Astrocyte (in vitro differentiated cells and primary cell): Measurements from ENCODE around the gene BMP4. TPM values are rescaled to one million over a fixed set of nuclear protein-coding genes. Genes with fewer than 3 reads are reported as not detected.

Experiments used
- DNase-seq: peaks from one replicate; pipeline ENCODE4 v3.0.0-alpha.2; 2010; ENCODE audit warnings: low read depth
- FAIRE-seq: peaks from 2 replicates; lab custom pipeline; 2011; peaks lifted over from hg19 to GRCh38; lab: Jason Lieb, UNC
- H2AFZ ChIP-seq: 2 replicates; pipeline ENCODE4 v1.6.0; 2012; ENCODE audit warnings: low read depth, low read length, inconsistent platforms
- H3K27ac ChIP-seq: 2 replicates; pipeline ENCODE4 v1.5.1; 2011; ENCODE audit warnings: low read depth, low read length, inconsistent platforms
- H3K27me3 ChIP-seq: 2 replicates; pipeline ENCODE4 v1.6.0; 2011; ENCODE audit warnings: low read length, inconsistent platforms; ENCODE audit not compliant: insufficient read depth
- H3K36me3 ChIP-seq: 2 replicates; pipeline ENCODE4 v1.5.1; 2011; ENCODE audit warnings: low read length, inconsistent platforms; ENCODE audit not compliant: insufficient read depth
- H3K4me1 ChIP-seq: 2 replicates; pipeline ENCODE4 v1.5.1; 2011; ENCODE audit warnings: low read length, inconsistent platforms; ENCODE audit not compliant: insufficient read depth
- H3K4me2 ChIP-seq: 2 replicates; pipeline ENCODE4 v1.6.0; 2012; ENCODE audit warnings: low read length, inconsistent platforms
- H3K4me3 ChIP-seq: 2 replicates; pipeline ENCODE4 v1.5.1; 2011; ENCODE audit warnings: low read depth, mild to moderate bottlenecking, low read length, inconsistent platforms; ENCODE audit not compliant: insufficient read depth
- H3K79me2 ChIP-seq: 2 replicates; pipeline ENCODE4 v1.6.0; 2012; ENCODE audit warnings: mild to moderate bottlenecking, low read length, inconsistent platforms; ENCODE audit not compliant: insufficient read depth
- H3K9ac ChIP-seq: 2 replicates; pipeline ENCODE4 v1.6.0; 2012; ENCODE audit warnings: mild to moderate bottlenecking, low read length, inconsistent platforms
- H3K9me3 ChIP-seq: 2 replicates; pipeline ENCODE4 v1.5.1; 2012; ENCODE audit warnings: low read depth, mild to moderate bottlenecking, low read length, inconsistent platforms; ENCODE audit not compliant: insufficient read depth
- H4K20me1 ChIP-seq: 2 replicates; pipeline ENCODE4 v1.6.0; 2012; ENCODE audit warnings: low read length, inconsistent platforms; ENCODE audit not compliant: insufficient read depth
- H3K27ac Mint-ChIP-seq: one replicate; pipeline ENCODE4 v1.8.0; 2021; ENCODE audit warnings: mild to moderate bottlenecking, mixed read lengths; ENCODE audit not compliant: unreplicated experiment
- H3K27me3 Mint-ChIP-seq: one replicate; pipeline ENCODE4 v1.8.0; 2021; ENCODE audit warnings: low read depth, mixed read lengths; ENCODE audit not compliant: unreplicated experiment
- H3K36me3 Mint-ChIP-seq: one replicate; pipeline ENCODE4 v1.8.0; 2021; ENCODE audit warnings: low read depth, mixed read lengths; ENCODE audit not compliant: unreplicated experiment
- H3K4me1 Mint-ChIP-seq: one replicate; pipeline ENCODE4 v1.8.0; 2021; ENCODE audit warnings: low read depth, mixed read lengths; ENCODE audit not compliant: unreplicated experiment
- H3K4me3 Mint-ChIP-seq: one replicate; pipeline ENCODE4 v1.8.0; 2021; ENCODE audit warnings: mild to moderate bottlenecking, moderate library complexity, mixed read lengths; ENCODE audit not compliant: unreplicated experiment
- H3K9me3 Mint-ChIP-seq: one replicate; pipeline ENCODE4 v1.8.0; 2021; ENCODE audit warnings: mild to moderate bottlenecking, mixed read lengths; ENCODE audit not compliant: unreplicated experiment
- CTCF ChIP-seq: IDR thresholded peaks from 2 replicates; pipeline ENCODE4 v1.5.1; 2011; ENCODE audit warnings: low read depth, mild to moderate bottlenecking, inconsistent platforms, low read length, moderate library complexity; ENCODE audit not compliant: insufficient read depth
- EZH2 ChIP-seq: IDR thresholded peaks from 2 replicates; pipeline ENCODE4 v1.6.1; 2012; ENCODE audit warnings: mild to moderate bottlenecking, low read length, inconsistent platforms; ENCODE audit not compliant: insufficient read depth
- total RNA-seq: library from RNA; stranded (reverse); gene quantifications from 2 replicates; pipeline ENCODE4 v1.2.1, GENCODE V29; 2021

Gene BMP4
- total RNA-seq, 1 donor from 2014 or later, result 27.2 TPM

- Histone ChIP-seq H3K79me2 (peaks cover 8% of the 10 kb centered on the region), H3K4me2 (peak overlapping the region; percentile 89), H3K9me3 (no peaks in the 10 kb centered on the region), H3K27ac (no peak overlapping the region), H3K9ac (peak overlapping the region; percentile 71), H3K4me1 (peaks cover 32% of the 10 kb centered on the region), H3K27me3 (peaks cover 56% of the 10 kb centered on the region), H4K20me1 (peaks cover 34% of the 10 kb centered on the region), H3K36me3 (no peaks in the 10 kb centered on the region), H3K4me3 (peak overlapping the region; percentile 69), H2AFZ (peak overlapping the region; percentile 71)
- no peak for TF ChIP-seq EZH2
- TF ChIP-seq CTCF, result no peak
- H3K4me3 Mint-ChIP-seq, result peak overlapping the region; percentile 89
- H3K36me3 Mint-ChIP-seq, result peaks cover 16% of the 10 kb centered on the region
- H3K27ac Mint-ChIP-seq, result peak overlapping the region; percentile 89
- H3K27me3 Mint-ChIP-seq, result peaks cover 49% of the 10 kb centered on the region
- H3K9me3 Mint-ChIP-seq, result peaks cover 3% of the 10 kb centered on the region
- FAIRE-seq (no peak), DNase-seq (no peak)
- H3K4me1 Mint-ChIP-seq, result peaks cover 10% of the 10 kb centered on the region
These were observed 4.1 kb downstream of the BMP4 start for GRCh38 chr14:53952533-53952932.

- peak overlapping the region; percentile 37 for H3K27ac Mint-ChIP-seq
These were observed 4.9 kb downstream of the BMP4 start for GRCh38 chr14:53951627-53952303.

More at GRCh38 chr14:53951627-53952303, 4.9 kb downstream of the BMP4 start:
- TF ChIP-seq CTCF, result no peak
- TF ChIP-seq EZH2, result no peak
- peaks cover 55% of the 10 kb centered on the region for H3K27me3 Mint-ChIP-seq
- peaks cover 10% of the 10 kb centered on the region for H3K4me1 Mint-ChIP-seq
- no peak overlapping the region for H3K27ac ChIP-seq
- H3K9ac ChIP-seq, result peak overlapping the region; percentile 71
- H3K36me3 ChIP-seq, result no peaks in the 10 kb centered on the region
- peaks cover 64% of the 10 kb centered on the region for H3K27me3 ChIP-seq
- H3K79me2 ChIP-seq, result peaks cover 8% of the 10 kb centered on the region
- peak overlapping the region; percentile 53 for H2AFZ ChIP-seq
- H3K9me3 ChIP-seq, result no peaks in the 10 kb centered on the region
- H3K9me3 Mint-ChIP-seq, result peaks cover 3% of the 10 kb centered on the region
- peak overlapping the region; percentile 89 for H3K4me2 ChIP-seq
- FAIRE-seq (no peak), DNase-seq (no peak)
- peaks cover 34% of the 10 kb centered on the region for H4K20me1 ChIP-seq
- peak overlapping the region; percentile 89 for H3K4me3 Mint-ChIP-seq
- peak overlapping the region; percentile 69 for H3K4me3 ChIP-seq
- H3K4me1 ChIP-seq, result peaks cover 40% of the 10 kb centered on the region
- peaks cover 16% of the 10 kb centered on the region for H3K36me3 Mint-ChIP-seq
